ENCODE results near the gene NUDT8. TPM values are rescaled to one million over a fixed set of nuclear protein-coding genes. Genes with fewer than 3 reads are reported as not detected.

Gene NUDT8
- total RNA-seq, 4 donors from 2014 or later: 1.9 to 4.8 (median 3.5) TPM

- Histone ChIP-seq H3K27me3 (peaks cover 0 to 62% (median 4%) of the 10 kb centered on the region in 4 donors), H3K36me3 (no peaks in the 10 kb centered on the region), H3K27ac (replicated peaks in 1 of 4) (no peak overlapping the region), H3K9me3 (no peaks in the 10 kb centered on the region), H3K4me3 (no peak overlapping the region), H3K4me1 (no peaks in the 10 kb centered on the region)
- intact Hi-C loops (cut with DNase I): no loop called here
- DNase-seq (ENCODE audit: extremely low spot score): no peak
- WGBS: 44% methylated on average over 7 of the region's 12 CpGs
- no peak for TF ChIP-seq POLR2AphosphoS5 (IDR thresholded peaks at IDR 0.05)
Observed at GRCh38 chr11:67648796-67649613, 19.3 kb upstream of the NUDT8 start.

GRCh38 chr11:67648140-67648795 is 18.5 kb upstream of the NUDT8 start:
- no peaks in the 10 kb centered on the region for H3K4me1 ChIP-seq
- H3K36me3 ChIP-seq: no peaks in the 10 kb centered on the region
- DNase-seq (ENCODE audit: extremely low spot score): no peak
- peaks cover 0 to 62% (median 4%) of the 10 kb centered on the region in 4 donors for H3K27me3 ChIP-seq
- H3K27ac ChIP-seq (replicated peaks in 1 of 4): no peak overlapping the region
- WGBS: 73% methylated on average over 6 of the region's 12 CpGs
- intact Hi-C loops (cut with DNase I): no loop called here
- H3K4me3 ChIP-seq: no peak overlapping the region
- TF ChIP-seq EP300 (IDR thresholded peaks at IDR 0.05): no peak
- TF ChIP-seq POLR2AphosphoS5 (IDR thresholded peaks at IDR 0.05): no peak
- no peak for TF ChIP-seq POLR2A (IDR thresholded peaks at IDR 0.05; ENCODE audit: low read depth)
- TF ChIP-seq CTCF (IDR thresholded peaks at IDR 0.05): no peak
- H3K9me3 ChIP-seq: no peaks in the 10 kb centered on the region

GRCh38 chr11:67647471-67647870 is 17.7 kb upstream of the NUDT8 start:
- Histone ChIP-seq H3K4me1 (no peaks in the 10 kb centered on the region), H3K36me3 (no peaks in the 10 kb centered on the region), H3K9me3 (no peaks in the 10 kb centered on the region), H3K27ac (replicated peaks in 1 of 4) (no peak overlapping the region), H3K27me3 (peaks cover 0 to 56% (median 4%) of the 10 kb centered on the region in 4 donors), H3K4me3 (no peak overlapping the region)
- no peak for DNase-seq (ENCODE audit: extremely low spot score)
- no CpG with 5 or more reads among the region's 15 CpGs for WGBS
- intact Hi-C loops (cut with DNase I): no loop called here
- no peak for TF ChIP-seq EP300 (IDR thresholded peaks at IDR 0.05)
- no peak for TF ChIP-seq CTCF (IDR thresholded peaks at IDR 0.05)
- TF ChIP-seq POLR2AphosphoS5 (IDR thresholded peaks at IDR 0.05): no peak
- no peak for TF ChIP-seq POLR2A (IDR thresholded peaks at IDR 0.05; ENCODE audit: low read depth)

GRCh38 chr11:67646535-67647336 is 17.0 kb upstream of the NUDT8 start:
- H3K27me3 ChIP-seq: peaks cover 0 to 56% (median 4%) of the 10 kb centered on the region in 4 donors
- no peaks in the 10 kb centered on the region for H3K9me3 ChIP-seq
- whole genome bisulfite sequencing: 85% methylated on average over 17 of the region's 24 CpGs

More at GRCh38 chr11:67646535-67647336, 17.0 kb upstream of the NUDT8 start:
- intact Hi-C loops (cut with DNase I): no loop called here
- H3K27ac ChIP-seq (replicated peaks in 1 of 4): no peak overlapping the region
- H3K36me3 ChIP-seq: no peaks in the 10 kb centered on the region
- DNase-seq (ENCODE audit: extremely low spot score): no peak
- no peaks in the 10 kb centered on the region for H3K4me1 ChIP-seq
- H3K4me3 ChIP-seq: no peak overlapping the region
- TF ChIP-seq POLR2A (IDR thresholded peaks at IDR 0.05; ENCODE audit: low read depth) (no peak), POLR2AphosphoS5 (IDR thresholded peaks at IDR 0.05) (no peak), CTCF (IDR thresholded peaks at IDR 0.05) (no peak), EP300 (IDR thresholded peaks at IDR 0.05) (no peak)

All from esophagus muscularis mucosa (tissue), 4 donors.